ENCODE data around the gene TRIM7. TPM values are rescaled to one million over a fixed set of nuclear protein-coding genes. Genes with fewer than 3 reads are reported as not detected.
A peak's percentile ranks its signal among the peaks of the same experiment; 100 is the strongest.

TRIM7 gene
- total and polyA plus RNA-seq, 12 donors, result 3.9 to 30.8 (median 6.0) TPM

- WGBS, 2 donors, result 85 to 88% methylated on average over 7 of the region's 7 CpGs
- no peak for TF ChIP-seq CTCF (IDR thresholded peaks at IDR 0.05)
- Histone ChIP-seq H3K4me3 (no peak overlapping the region), H3K36me3 (peaks cover 0 to 96% (median 45%) of the 10 kb centered on the region in 9 donors), H3K4me1 (peaks cover 0 to under 1% (median 0%) of the 10 kb centered on the region in 9 donors), H3K27ac (no peak overlapping the region), H3K9me3 (no peaks in the 10 kb centered on the region), H3K27me3 (no peaks in the 10 kb centered on the region)
- no peak for DNase-seq
- intact Hi-C loops (cut with DNase I), result no loop called here
- ATAC-seq, result no peak
Measured at GRCh38 chr5:181231432-181231831, 26.4 kb upstream of the TRIM7 start.

GRCh38 chr5:181230551-181230950 is 25.6 kb upstream of the TRIM7 start:
- Histone ChIP-seq H3K36me3 (peaks cover 0 to 88% (median 37%) of the 10 kb centered on the region in 9 donors), H3K27me3 (no peaks in the 10 kb centered on the region), H3K4me1 (peaks cover 0 to 5% (median 0%) of the 10 kb centered on the region in 9 donors), H3K27ac (no peak overlapping the region), H3K9me3 (no peaks in the 10 kb centered on the region), H3K4me3 (no peak overlapping the region)
- intact Hi-C loops (cut with DNase I), result no loop called here
- WGBS, 2 donors, result 87 to 90% methylated on average over 6 of the region's 6 CpGs
- TF ChIP-seq CTCF (IDR thresholded peaks at IDR 0.05), result no peak
- ATAC-seq (no peak), DNase-seq (no peak)

GRCh38 chr5:181229996-181230395 is 25.0 kb upstream of the TRIM7 start:
- no peak for TF ChIP-seq CTCF (IDR thresholded peaks at IDR 0.05)
- intact Hi-C loops (cut with DNase I), result no loop called here
- H3K27me3 ChIP-seq, result no peaks in the 10 kb centered on the region
- H3K27ac ChIP-seq, result no peak overlapping the region
- H3K9me3 ChIP-seq, result no peaks in the 10 kb centered on the region
- DNase-seq (no peak), ATAC-seq (no peak)
- WGBS, 2 donors, result 95 to 97% methylated on average over 13 of the region's 13 CpGs
- H3K36me3 ChIP-seq, result peaks cover 0 to 82% (median 31%) of the 10 kb centered on the region in 9 donors
- no peak overlapping the region for H3K4me3 ChIP-seq
- peaks cover 0 to 11% (median 2%) of the 10 kb centered on the region in 9 donors for H3K4me1 ChIP-seq

- intact Hi-C loops (cut with DNase I), result loop anchor here in 1 of 10 donors (1.0 kb wide), 1 partner anchor 19 kb away; the partner anchor contains the start of gene RACK1
- no peak for TF ChIP-seq CTCF (IDR thresholded peaks at IDR 0.05)
- H3K27ac ChIP-seq, result peak overlapping the region in 8 of 10 donors; percentile 90 to 99 (median 98)
- no peaks in the 10 kb centered on the region for H3K27me3 ChIP-seq
- DNase-seq (no peak), ATAC-seq (no peak)
- peak overlapping the region in 9 of 10 donors; percentile 53 to 96 (median 80) for H3K4me3 ChIP-seq
- peaks cover 0 to 32% (median 0%) of the 10 kb centered on the region in 9 donors for H3K36me3 ChIP-seq
- peaks cover 0 to 36% (median 11%) of the 10 kb centered on the region in 9 donors for H3K4me1 ChIP-seq
- 72 to 78% methylated on average over 22 of the region's 22 CpGs for WGBS, 2 donors
- H3K9me3 ChIP-seq, result no peaks in the 10 kb centered on the region
Measured at GRCh38 chr5:181224390-181225229, 19.6 kb upstream of the TRIM7 start.

All from heart right ventricle (tissue), 16 donors.